H54 (cell line): Measurements from ENCODE around the gene TRUB2.
"Not testable (repeated sequence)": the region's sequence is repeated elsewhere in the genome, so short reads cannot be mapped to it uniquely, and the experiment has no call there.

ENCODE experiments used
- DNase-seq: peaks from one replicate; pipeline ENCODE4 v3.0.0; 2011; ENCODE audit warnings: low spot score, mixed read lengths; ENCODE audit not compliant: insufficient read length
- FAIRE-seq: peaks from 3 replicates; lab custom pipeline; 2011; peaks lifted over from hg19 to GRCh38; lab: Jason Lieb, UNC
- POLR2A ChIP-seq: IDR thresholded peaks from 2 replicates; pipeline ENCODE4 v1.6.1; 2011; ENCODE audit warnings: low read depth, mild to moderate bottlenecking, low read length

Gene TRUB2

DNA sequence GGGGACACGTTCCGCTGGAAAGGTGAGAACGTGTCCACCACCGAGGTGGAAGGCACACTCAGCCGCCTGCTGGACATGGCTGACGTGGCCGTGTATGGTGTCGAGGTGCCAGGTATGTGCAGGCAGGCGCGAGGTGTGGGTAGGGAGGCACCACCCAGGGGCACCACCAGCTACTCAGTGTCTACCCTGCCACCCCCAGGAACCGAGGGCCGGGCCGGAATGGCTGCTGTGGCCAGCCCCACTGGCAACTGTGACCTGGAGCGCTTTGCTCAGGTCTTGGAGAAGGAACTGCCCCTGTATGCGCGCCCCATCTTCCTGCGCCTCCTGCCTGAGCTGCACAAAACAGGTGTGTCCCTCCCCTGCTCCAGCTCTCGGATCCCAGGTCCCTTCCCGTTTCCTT is 33.2 kb upstream of the TRUB2 start:
- DNase-seq = no peak
- TF ChIP-seq POLR2A = no peak

DNA sequence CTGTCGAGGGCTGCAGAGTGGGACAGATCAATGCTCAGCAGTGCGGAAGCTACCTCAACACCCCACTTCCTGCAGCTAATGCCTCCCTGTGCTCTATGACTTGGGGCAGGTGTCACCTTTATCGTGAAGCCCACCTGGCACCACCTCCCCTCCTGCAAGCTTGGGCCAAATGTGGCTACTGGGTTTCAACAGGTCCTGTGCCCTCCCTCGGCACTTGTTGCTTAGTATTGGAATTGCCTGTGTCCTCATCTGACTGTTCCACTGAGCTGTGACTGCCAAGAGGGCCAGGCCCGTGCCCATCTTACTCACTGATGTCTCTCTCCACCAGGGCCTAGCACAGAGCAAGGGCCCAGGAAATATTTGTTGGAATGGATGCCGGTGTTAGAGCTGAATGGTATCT is 27.5 kb upstream of the TRUB2 start:
- FAIRE-seq = no peak
- DNase-seq = no peak
- no peak for TF ChIP-seq POLR2A

More for the DNA sequence above, 33.2 kb upstream of the TRUB2 start:
- no peak for FAIRE-seq

DNA sequence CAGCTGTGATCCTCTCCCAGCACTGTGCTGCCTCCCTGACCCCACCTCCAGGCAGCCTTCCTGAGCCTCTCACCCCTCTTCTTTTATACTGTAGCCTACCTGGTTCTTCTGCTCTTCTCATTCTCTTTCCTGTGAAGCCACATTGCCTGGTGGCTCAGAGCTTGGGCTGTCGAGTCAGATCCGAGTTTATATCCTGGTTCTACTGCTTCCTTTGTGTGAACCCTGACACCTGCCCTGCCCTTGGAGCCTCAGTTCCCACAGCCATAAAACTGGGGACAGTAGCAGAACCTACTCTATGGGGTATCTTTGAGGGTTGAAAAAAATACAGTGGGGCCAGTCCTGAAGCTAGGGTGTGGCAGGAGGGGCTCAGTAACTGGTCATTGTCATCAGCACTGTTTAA is 26.9 kb upstream of the TRUB2 start:
- FAIRE-seq (no peak), DNase-seq (no peak)
- no peak for TF ChIP-seq POLR2A

DNA sequence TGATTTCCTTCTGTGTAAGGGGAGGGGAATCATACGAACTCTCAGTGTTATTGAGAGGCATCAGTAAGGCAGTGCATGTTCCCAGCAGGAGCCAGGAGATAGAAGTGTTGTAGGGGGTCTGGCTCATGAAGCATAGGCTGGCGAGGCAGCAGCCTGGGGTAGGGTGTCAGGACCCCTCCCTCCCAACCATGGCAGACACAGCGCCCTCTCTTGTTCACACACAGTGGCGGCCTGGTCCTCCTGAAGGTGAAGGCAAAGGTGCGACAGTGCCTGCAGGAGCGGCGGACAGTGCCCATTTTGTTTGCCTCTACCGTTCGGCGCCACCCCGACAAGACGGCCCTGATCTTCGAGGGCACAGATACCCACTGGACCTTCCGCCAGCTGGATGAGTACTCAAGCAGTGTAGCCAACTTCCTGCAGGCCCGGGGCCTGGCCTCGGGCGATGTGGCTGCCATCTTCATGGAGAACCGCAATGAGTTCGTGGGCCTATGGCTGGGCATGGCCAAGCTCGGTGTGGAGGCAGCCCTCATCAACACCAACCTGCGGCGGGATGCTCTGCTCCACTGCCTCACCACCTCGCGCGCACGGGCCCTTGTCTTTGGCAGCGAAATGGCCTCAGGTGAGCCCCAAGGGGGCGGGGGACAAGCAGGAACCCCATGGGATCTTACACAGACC is 22.8 kb upstream of the TRUB2 start:
- TF ChIP-seq POLR2A = no peak
- FAIRE-seq (no peak), DNase-seq (no peak)

DNA sequence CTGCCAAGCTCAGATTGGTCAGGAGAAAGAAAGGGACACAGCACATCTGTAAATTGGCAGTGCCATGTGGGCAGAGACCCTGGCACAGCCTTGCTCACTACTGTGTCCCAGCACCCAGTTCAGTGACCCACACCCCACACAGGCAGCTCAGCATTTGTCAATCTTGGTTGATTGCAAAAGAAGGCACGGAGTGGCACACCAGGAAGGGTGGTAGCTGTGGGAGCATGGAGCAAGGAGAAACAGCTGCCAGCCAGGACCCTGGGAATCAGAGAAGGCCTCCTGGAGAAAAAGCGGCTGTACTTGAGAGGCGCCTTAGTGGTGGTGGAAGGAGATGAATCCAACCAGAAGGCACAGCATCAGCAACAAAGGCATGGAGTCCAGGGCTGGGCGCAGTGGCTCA is 21.6 kb upstream of the TRUB2 start:
- DNase-seq (no peak), FAIRE-seq (no peak)
- no peak for TF ChIP-seq POLR2A

DNA sequence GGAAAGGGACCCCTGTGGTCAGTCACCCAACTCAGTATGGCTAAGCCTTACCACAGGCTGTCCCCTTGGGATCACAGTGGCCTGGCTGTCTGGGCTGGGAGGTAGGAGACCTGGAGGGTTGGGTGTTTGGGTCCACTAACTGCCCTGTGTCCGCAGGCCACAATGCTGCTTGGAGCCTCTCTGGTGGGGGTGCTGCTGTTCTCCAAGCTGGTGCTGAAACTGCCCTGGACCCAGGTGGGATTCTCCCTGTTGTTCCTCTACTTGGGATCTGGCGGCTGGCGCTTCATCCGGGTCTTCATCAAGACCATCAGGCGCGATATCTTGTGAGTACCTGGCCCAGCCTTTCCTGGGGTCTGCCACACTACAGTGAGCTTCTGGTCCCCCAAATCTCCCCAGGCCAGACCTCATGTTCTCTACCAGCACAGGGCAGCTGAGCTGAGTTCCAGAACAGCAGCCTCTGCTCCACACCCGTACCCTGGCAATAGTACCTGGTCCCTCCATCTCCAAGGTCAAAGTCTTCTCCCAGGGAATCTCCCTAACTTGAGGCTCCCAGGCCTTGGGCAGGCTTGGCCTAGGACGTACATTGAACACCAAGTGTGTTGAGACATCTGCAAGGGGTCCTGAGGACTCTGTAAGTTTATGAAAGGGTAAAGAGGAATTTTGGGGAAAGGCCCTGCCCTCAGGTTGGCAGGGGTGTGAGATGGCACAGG is 20.9 kb upstream of the TRUB2 start:
- DNase-seq = no peak
- TF ChIP-seq POLR2A = no peak
- no peak for FAIRE-seq

DNA sequence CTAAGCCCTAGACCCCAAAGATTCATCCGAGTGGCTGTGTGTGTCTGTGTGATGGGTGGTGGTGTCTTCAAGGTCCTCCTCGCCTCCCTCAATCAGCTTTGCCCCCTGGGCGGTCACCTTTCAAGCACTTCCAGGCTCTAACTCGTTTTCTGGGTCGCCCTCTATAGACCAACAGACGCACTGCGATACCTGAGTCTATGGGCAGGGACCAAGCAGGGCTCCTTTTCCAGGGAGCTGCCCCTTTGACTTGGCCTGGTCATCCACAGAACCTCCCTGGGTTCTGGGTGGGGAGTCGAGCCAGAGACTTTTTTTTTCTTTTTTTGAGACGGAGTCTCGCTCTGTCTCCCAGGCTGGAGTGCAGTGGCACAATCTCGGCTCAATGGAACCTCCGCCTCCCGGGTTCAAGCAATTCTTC is 19.2 kb upstream of the TRUB2 start:
- FAIRE-seq = no peak
- peak; percentile 92 for DNase-seq
- TF ChIP-seq POLR2A = no peak

DNA sequence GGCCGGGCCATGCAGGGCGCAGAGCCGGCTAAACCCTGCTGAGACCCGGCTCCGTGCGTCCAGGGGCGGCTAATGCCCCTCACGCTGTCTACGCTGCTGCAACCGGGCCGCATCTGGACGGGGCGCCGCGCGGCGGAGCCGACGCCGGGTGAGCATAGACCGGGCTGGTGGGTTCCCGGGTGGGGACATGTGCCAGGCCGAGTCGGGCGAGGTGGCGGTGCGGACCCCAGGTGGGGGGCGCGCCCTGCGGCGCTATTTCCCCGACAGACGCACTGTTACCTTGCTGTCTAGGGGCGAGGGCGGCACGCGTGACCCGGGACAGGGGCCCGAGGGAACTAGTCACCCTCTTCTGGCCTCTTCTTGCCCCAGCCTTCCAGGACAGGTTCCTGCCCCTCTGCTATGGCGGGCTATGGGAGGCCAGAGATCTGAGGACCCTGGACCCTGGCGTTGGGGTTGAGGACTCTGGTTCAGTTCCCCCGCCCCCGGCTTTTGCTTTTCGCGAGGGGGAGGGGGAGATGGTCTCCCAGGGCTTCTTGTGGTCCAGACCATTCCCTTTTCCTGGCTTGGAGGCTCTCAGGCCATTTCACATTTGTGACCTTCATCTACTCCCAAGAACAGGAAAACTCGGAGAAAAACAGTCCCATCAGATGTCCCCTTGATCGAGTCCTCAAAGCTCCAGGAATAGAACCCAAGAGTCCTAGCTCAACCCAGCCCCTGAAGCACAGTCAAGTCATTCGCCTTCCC is 18.6 kb upstream of the TRUB2 start:
- DNase-seq (no peak), FAIRE-seq (no peak)
- no peak for TF ChIP-seq POLR2A

DNA sequence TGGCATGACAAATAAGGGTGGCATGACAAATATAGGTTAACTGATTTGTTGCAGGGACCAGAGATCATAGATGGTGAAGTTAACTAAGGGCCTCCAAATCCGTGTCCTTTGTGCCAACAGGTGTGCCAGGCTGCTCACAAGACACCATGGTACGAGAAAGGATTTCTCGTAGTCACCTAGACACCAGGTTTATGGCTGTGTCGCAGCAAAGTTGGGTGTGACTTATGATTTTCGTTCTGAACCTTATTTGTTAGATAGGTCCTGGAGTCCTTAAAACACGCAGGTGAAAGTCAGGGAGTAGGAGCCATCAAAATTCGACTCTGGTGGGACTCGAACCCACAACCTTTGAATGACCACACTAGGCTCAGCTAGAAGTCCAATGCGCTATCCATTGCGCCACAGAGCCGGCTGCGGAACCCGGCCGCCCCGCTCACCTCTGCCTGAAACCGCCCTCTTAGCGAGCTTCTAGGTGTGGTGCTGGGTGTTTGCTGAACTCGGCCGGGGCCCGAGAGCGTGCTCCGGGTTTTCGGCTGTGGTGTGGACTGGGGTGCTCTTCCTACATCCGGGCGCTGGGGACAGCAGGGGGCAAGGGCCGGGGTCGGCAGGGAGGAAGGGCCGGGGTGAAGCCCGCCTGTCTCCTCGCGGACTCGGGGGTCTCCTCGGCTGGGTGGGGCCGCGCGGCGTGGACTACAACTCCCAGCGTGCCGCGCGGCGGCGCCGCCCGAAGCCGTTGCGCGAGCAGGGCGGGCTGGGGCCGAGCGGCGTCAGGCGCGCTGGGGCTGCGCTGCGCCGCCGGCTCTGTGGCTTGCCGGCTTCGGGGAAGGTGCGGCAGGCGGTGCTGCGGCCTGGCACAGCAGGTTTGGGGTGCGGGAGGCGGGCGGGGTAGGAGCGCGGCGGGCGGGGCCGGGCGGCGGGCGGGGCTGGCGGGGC is 17.8 kb upstream of the TRUB2 start, which contains the start of gene SLC27A4:
SLC27A4 (plus strand) TSS at position 767 of the 930 bp plus-strand sequence. CDS start 2,606 bp downstream, outside the sequence.
- no peak for FAIRE-seq
- DNase-seq = peak; percentile 96
- peak; percentile 78 for TF ChIP-seq POLR2A

DNA sequence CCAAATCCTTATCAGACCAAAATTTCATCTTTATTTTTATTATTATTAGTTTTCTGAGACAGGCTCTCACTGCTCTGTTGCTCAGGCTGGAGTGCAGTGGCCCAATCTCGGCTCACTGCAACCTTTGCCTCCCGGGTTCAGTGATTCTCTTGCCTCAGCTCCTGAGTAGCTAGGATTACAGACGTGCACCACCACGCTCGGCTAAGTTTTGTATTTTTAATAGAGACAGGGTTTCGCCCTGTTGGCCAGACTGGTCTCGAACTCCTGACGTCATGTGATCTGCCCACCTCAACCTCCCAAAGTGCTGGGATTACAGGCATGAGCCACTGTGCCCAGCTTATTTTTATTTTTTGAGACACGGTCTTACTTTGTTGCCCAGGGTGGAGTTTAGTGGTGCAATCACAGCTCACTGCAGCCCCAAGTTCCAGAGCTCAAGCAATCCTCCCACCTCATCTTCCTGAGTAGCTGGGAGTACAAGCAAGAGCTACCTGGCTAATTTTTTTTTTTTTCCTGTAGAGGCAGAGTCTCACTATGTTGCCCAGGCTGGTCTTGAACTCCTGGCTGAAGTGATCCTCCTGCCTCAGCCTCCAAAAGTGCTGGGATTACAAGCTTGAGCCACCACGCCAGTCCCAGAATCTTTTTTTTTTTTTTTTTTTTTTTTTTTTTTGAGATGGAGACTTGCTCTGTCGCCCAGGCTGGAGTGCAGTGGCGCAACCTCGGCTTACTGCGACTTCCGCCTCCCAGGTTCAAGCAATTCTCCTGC is 16.8 kb upstream of the TRUB2 start:
- not testable (repeated sequence) for FAIRE-seq, DNase-seq

DNA sequence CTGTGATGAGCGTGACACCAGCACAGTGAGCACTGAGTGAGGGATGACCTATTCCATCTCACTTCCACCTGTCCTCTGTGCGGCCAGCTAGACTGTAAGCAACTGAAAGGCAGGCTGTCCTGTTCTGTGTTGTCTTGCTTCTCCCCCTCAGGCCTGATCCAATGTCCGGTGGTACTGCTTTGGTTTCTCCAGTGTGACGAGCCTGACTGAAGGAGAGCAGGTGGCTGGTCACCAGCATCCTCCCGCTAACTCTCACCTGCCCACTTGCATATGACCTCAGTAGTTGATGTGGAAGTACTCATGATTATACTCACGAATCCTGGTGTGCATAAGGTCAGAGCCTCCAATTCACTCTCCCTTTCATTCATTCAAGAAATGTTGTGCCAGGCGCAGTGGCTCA is 15.7 kb upstream of the TRUB2 start:
- FAIRE-seq (no peak), DNase-seq (no peak)
- no peak for TF ChIP-seq POLR2A

DNA sequence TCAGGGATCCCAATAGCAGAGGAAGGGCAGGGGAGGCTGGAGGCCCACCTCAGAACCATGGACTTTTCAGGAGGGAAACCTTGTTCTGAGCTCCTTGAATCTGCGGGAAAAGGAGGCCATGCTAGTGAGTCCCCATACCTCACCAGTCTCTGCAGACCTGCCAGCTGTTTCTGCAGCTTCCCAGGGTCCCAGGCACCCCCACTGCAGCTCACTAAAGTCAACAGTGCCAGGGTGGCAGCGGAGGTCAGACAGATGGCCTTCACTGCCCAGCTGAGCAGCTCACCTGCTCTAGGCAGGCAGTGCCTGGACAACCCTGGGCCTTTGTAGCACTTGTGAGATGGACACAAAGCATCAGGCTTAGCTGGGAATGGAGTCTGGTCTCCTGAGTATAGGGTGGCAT is 13.7 kb upstream of the TRUB2 start:
- DNase-seq (no peak), FAIRE-seq (no peak)
- no peak for TF ChIP-seq POLR2A

DNA sequence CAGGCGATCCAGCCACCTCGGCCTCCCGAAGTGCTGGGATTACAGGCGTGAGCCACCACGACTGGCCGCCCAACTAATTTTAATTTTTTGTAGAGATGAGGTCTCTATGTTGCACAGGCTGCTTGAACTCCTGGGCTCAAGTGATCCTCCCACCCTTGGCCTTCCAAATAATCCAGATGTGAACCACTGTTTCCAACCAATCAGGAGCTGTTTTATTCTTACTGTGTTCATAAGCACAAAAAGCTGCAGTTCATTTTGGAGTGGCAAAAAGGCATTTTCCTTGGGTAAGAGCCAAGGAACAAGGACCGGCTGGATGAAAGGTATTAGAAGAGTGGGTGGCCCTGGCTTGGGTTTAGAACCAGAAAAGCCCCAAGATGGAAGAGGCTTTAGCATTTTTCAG is 12.9 kb upstream of the TRUB2 start:
- DNase-seq = no peak
- no peak for FAIRE-seq
- TF ChIP-seq POLR2A = no peak
